H1 (cell line): ENCODE results near the gene OR4D11. TPM values are rescaled to one million over a fixed set of nuclear protein-coding genes. Genes with fewer than 3 reads are reported as not detected.

ENCODE experiments used
- CTCF ChIA-PET: fragments of 300-600 bp; sonication (Branson Sonifier 250); formaldehyde crosslinking; loops from one replicate; lab custom pipeline; 2021; ENCODE audit not compliant: partially characterized antibody; lab: Charles Lee
- POLR2A ChIA-PET: fragments of 300-600 bp; sonication (Branson Sonifier 250); formaldehyde crosslinking; loops from one replicate; lab custom pipeline; 2021; ENCODE audit warnings: inconsistent platforms; ENCODE audit not compliant: partially characterized antibody; lab: Charles Lee
- DNase-seq, 2 experiments: peaks; one replicate each; pipeline versions ENCODE4 v3.0.0 to v3.0.0-alpha.2; 2010 to 2022; ENCODE audit warnings: low spot score in 2 of 2, low read depth in 1 of 2, mixed read lengths in 1 of 2
- FAIRE-seq: peaks from 2 replicates; lab custom pipeline; 2011; peaks lifted over from hg19 to GRCh38; lab: Jason Lieb, UNC
- H2AFZ ChIP-seq: 2 replicates; pipeline ENCODE4 v1.8.1; 2012; ENCODE audit warnings: low read length, inconsistent platforms
- H2AK5ac ChIP-seq: 2 replicates; pipeline ENCODE4 v1.6.1; 2013; ENCODE audit warnings: low read depth, low read length
- H2BK120ac ChIP-seq: replicated peaks from 2 replicates; pipeline ENCODE3; 2013; ENCODE audit warnings: low read depth, low read length, inconsistent platforms
- H2BK12ac ChIP-seq: 2 replicates; pipeline ENCODE4 v1.6.1; 2013; ENCODE audit warnings: low read depth, low read length
- H2BK15ac ChIP-seq: 2 replicates; pipeline ENCODE4 v1.6.1; 2013; ENCODE audit warnings: low read length
- H2BK20ac ChIP-seq: 2 replicates; pipeline ENCODE4 v1.6.1; 2013; ENCODE audit warnings: low read length
- H2BK5ac ChIP-seq: 2 replicates; pipeline ENCODE4 v1.6.1; 2013; ENCODE audit warnings: low read depth, low read length
- H3K14ac ChIP-seq: 2 replicates; pipeline ENCODE4 v1.6.1; 2013; ENCODE audit warnings: inconsistent platforms; ENCODE audit not compliant: insufficient read length
- H3K18ac ChIP-seq: 2 replicates; pipeline ENCODE4 v1.6.1; 2013; ENCODE audit warnings: low read length; ENCODE audit errors: extremely low read depth
- H3K23ac ChIP-seq: 2 replicates; pipeline ENCODE4 v1.6.1; 2013; ENCODE audit warnings: inconsistent platforms; ENCODE audit not compliant: insufficient read length
- H3K23me2 ChIP-seq: 2 replicates; pipeline ENCODE4 v1.6.1; 2013; ENCODE audit warnings: low read depth, low read length
- H3K27ac ChIP-seq: 2 replicates; pipeline ENCODE4 v1.6.1; 2011; ENCODE audit warnings: low read depth, low read length, inconsistent platforms
- H3K27me3 ChIP-seq, 4 experiments: replicated peaks in 1 of 4; 1 replicate in 1 of 4; 2 replicates in 3 of 4; pipeline versions ENCODE4 v1.6.1 to v1.8.1; 2011 to 2013; ENCODE audit warnings: low read length in 3 of 4, mild to moderate bottlenecking in 3 of 4, inconsistent platforms in 2 of 4, mixed read lengths in 2 of 4, moderate library complexity in 1 of 4; ENCODE audit not compliant: control insufficient read depth in 3 of 4, insufficient read depth in 3 of 4; ENCODE audit errors: extremely low read depth in 1 of 4
- H3K36me3 ChIP-seq, 4 experiments: 2 replicates each; pipeline versions ENCODE4 v1.6.1 to v1.8.1; 2011 to 2013; ENCODE audit warnings: mild to moderate bottlenecking in 4 of 4, low read length in 3 of 4, moderate library complexity in 2 of 4, control low read depth in 1 of 4, inconsistent platforms in 1 of 4; ENCODE audit not compliant: insufficient read depth in 4 of 4, control insufficient read depth in 2 of 4
- H3K4ac ChIP-seq: replicated peaks from 2 replicates; pipeline ENCODE3; 2013; ENCODE audit warnings: low read length, low read depth, mixed read lengths, inconsistent platforms; ENCODE audit not compliant: insufficient read length
- H3K4me1 ChIP-seq, 4 experiments: replicated peaks in 1 of 4; 1 replicate in 1 of 4; 2 replicates in 3 of 4; pipeline versions ENCODE4 v1.6.1 to v1.8.1; 2011 to 2013; ENCODE audit warnings: low read length in 3 of 4, inconsistent platforms in 2 of 4, mixed read lengths in 1 of 4; ENCODE audit not compliant: insufficient read depth in 4 of 4, control insufficient read depth in 3 of 4
- H3K4me2 ChIP-seq, 2 experiments: 2 replicates each; pipeline versions ENCODE4 v1.6.1 to v1.8.1; 2011 to 2013; ENCODE audit warnings: low read depth in 2 of 2, low read length in 2 of 2, control low read depth in 1 of 2, inconsistent platforms in 1 of 2, mild to moderate bottlenecking in 1 of 2; ENCODE audit not compliant: insufficient read depth in 1 of 2
- H3K4me3 ChIP-seq, 4 experiments: fragments of 200-600, 300-600 bp in 1 of 4; sonication (generic), shearing (Covaris generic), sonication (Bioruptor Twin) in 1 of 4; 2 replicates each; pipeline versions ENCODE4 v1.5.1 to v1.8.1; 2011 to 2016; ENCODE audit warnings: low read length in 4 of 4, low read depth in 3 of 4, control low read depth in 2 of 4, inconsistent platforms in 2 of 4, mild to moderate bottlenecking in 2 of 4, mixed read lengths in 1 of 4, moderate library complexity in 1 of 4; ENCODE audit not compliant: insufficient read depth in 2 of 4; ENCODE audit errors: extremely low read depth in 1 of 4
- H3K56ac ChIP-seq: replicated peaks from 2 replicates; pipeline ENCODE3; 2013; ENCODE audit warnings: low read depth, mild to moderate bottlenecking, mixed read lengths, low read length, inconsistent platforms; ENCODE audit not compliant: insufficient read length
- H3K79me1 ChIP-seq: 2 replicates; pipeline ENCODE4 v1.6.1; 2013; ENCODE audit warnings: low read depth, low read length, control low read depth
- H3K79me2 ChIP-seq, 2 experiments: 2 replicates each; pipeline versions ENCODE4 v1.6.1 to v1.8.1; 2012 to 2013; ENCODE audit warnings: low read length in 2 of 2, mild to moderate bottlenecking in 2 of 2, inconsistent platforms in 1 of 2; ENCODE audit not compliant: insufficient read depth in 2 of 2, control insufficient read depth in 1 of 2
- H3K9ac ChIP-seq, 4 experiments: replicated peaks in 1 of 4; 1 replicate in 1 of 4; 2 replicates in 3 of 4; pipeline versions ENCODE4 v1.6.1 to v1.8.1; 2011 to 2013; ENCODE audit warnings: low read depth in 3 of 4, low read length in 3 of 4, control low read depth in 2 of 4, mild to moderate bottlenecking in 2 of 4, moderate library complexity in 2 of 4, inconsistent platforms in 1 of 4; ENCODE audit errors: extremely low read depth in 1 of 4
- H3K9me3 ChIP-seq, 2 experiments: 2 replicates each; pipeline versions ENCODE4 v1.6.1 to v1.8.1; 2012 to 2013; ENCODE audit warnings: mild to moderate bottlenecking in 2 of 2, moderate library complexity in 2 of 2, control low read depth in 1 of 2, inconsistent platforms in 1 of 2, low read depth in 1 of 2, low read length in 1 of 2, mixed read lengths in 1 of 2; ENCODE audit not compliant: insufficient read depth in 2 of 2
- H4K20me1 ChIP-seq, 2 experiments: replicated peaks in 1 of 2; 2 replicates each; pipeline versions ENCODE3 to v1.8.1; 2011 to 2013; ENCODE audit warnings: inconsistent platforms in 2 of 2, low read length in 2 of 2, mild to moderate bottlenecking in 1 of 2; ENCODE audit not compliant: insufficient read depth in 2 of 2, control insufficient read depth in 1 of 2
- H4K5ac ChIP-seq: 2 replicates; pipeline ENCODE4 v1.6.1; 2013; ENCODE audit warnings: low read length, low read depth, mixed read lengths, inconsistent platforms; ENCODE audit not compliant: insufficient read length
- H4K8ac ChIP-seq: 2 replicates; pipeline ENCODE4 v1.8.0; 2013; ENCODE audit warnings: mild to moderate bottlenecking, moderate library complexity, low read length, inconsistent platforms; ENCODE audit not compliant: insufficient read depth; ENCODE audit errors: extremely low read depth
- H4K91ac ChIP-seq: replicated peaks from 2 replicates; pipeline ENCODE3; 2013; ENCODE audit warnings: low read length, mixed read lengths, inconsistent platforms; ENCODE audit not compliant: insufficient read length
- CHD2 ChIP-seq: IDR thresholded peaks from 2 replicates; pipeline ENCODE4 v1.6.1; 2012; ENCODE audit warnings: low read length, improper control_type of control experiment
- EZH2 ChIP-seq: fragments of 200-600 bp; sonication (generic); IDR thresholded peaks from 2 replicates; pipeline ENCODE4 v1.7.1; 2012; ENCODE audit warnings: low read depth, mild to moderate bottlenecking, moderate library complexity, low read length, inconsistent platforms; ENCODE audit not compliant: severe bottlenecking
- HDAC6 ChIP-seq: IDR thresholded peaks from one replicate; pipeline ENCODE4 v1.7.1; 2012; ENCODE audit warnings: low read depth, mild to moderate bottlenecking, inconsistent platforms, low read length, moderate library complexity
- KDM1A ChIP-seq: fragments of 200-600, 300-600 bp; sonication (generic); IDR thresholded peaks from 2 replicates; pipeline ENCODE4 v1.7.1; 2016; ENCODE audit warnings: mild to moderate bottlenecking, low read length, borderline replicate concordance
- KDM4A ChIP-seq: IDR thresholded peaks from one replicate; pipeline ENCODE4 v1.7.1; 2012; ENCODE audit warnings: low read depth, mild to moderate bottlenecking, moderate library complexity, low read length, inconsistent platforms; ENCODE audit not compliant: severe bottlenecking
- NANOG ChIP-seq: IDR thresholded peaks from 2 replicates; pipeline ENCODE4 v1.6.1; 2011; ENCODE audit warnings: low read length, low read depth, mild to moderate bottlenecking, inconsistent platforms; ENCODE audit not compliant: insufficient read depth, poor library complexity, severe bottlenecking
- NRF1 ChIP-seq: IDR thresholded peaks from 2 replicates; pipeline ENCODE4 v1.6.1; 2011; ENCODE audit warnings: mild to moderate bottlenecking, low read depth, low read length, improper control_type of control experiment
- POLR2A ChIP-seq, 2 experiments: IDR thresholded peaks; 1 replicate in 1 of 2; 2 replicates in 1 of 2; pipeline ENCODE4 v1.6.1; 2011; ENCODE audit warnings: low read depth in 2 of 2, low read length in 2 of 2, mild to moderate bottlenecking in 2 of 2; ENCODE audit errors: control extremely low read depth in 1 of 2
- POU5F1 ChIP-seq: IDR thresholded peaks from 2 replicates; pipeline ENCODE4 v1.6.1; 2011; ENCODE audit warnings: low read depth, mild to moderate bottlenecking, low read length, moderate library complexity
- SIX5 ChIP-seq: IDR thresholded peaks from 2 replicates; pipeline ENCODE4 v1.6.1; 2011; ENCODE audit warnings: mild to moderate bottlenecking, low read depth, low read length
- SRF ChIP-seq: IDR thresholded peaks from 2 replicates; pipeline ENCODE4 v1.6.1; 2011; ENCODE audit warnings: mild to moderate bottlenecking, low read depth, low read length, moderate library complexity
- TAF7 ChIP-seq: optimal IDR thresholded peaks from 2 replicates; pipeline ENCODE3; 2011; ENCODE audit warnings: low read depth, mild to moderate bottlenecking, inconsistent platforms, low read length, moderate library complexity, borderline replicate concordance
- TEAD4 ChIP-seq: IDR thresholded peaks from 2 replicates; pipeline ENCODE4 v1.6.1; 2012; ENCODE audit warnings: low read depth, low read length, inconsistent platforms, mixed read lengths
- ZNF274 ChIP-seq: IDR thresholded peaks from 2 replicates; pipeline ENCODE4 v1.7.0; 2012; ENCODE audit warnings: low read length, borderline replicate concordance; ENCODE audit errors: extremely low read depth
- WGBS, 2 experiments: shearing (Covaris generic) in 1 of 2; methylation state at CpG; one replicate each; pipeline versions ENCODE4 v1.1.6 to v1.1.7; 2013 to 2015; ENCODE audit warnings: low lambda C conversion rate in 2 of 2, mixed read lengths in 2 of 2, inconsistent platforms in 1 of 2, low coverage in 1 of 2, missing lambda C conversion rate in 1 of 2; ENCODE audit not compliant: insufficient replicate concordance in 2 of 2, insufficient coverage in 1 of 2, insufficient read length in 1 of 2; ENCODE audit errors: extremely low coverage in 1 of 2, missing lambda C conversion rate in 1 of 2; 5-methylcytosine and 5-hydroxymethylcytosine counted together
- polyA plus RNA-seq, 7 experiments: library from polyadenylated mRNA; depleted of rRNA in 3 of 7; stranded (reverse) in 5 of 7; unstranded in 2 of 7; fragments of >200 nt in 5 of 7; fragments of 200-250 nt in 2 of 7; gene quantifications; 1 replicate in 5 of 7; 2 replicates in 1 of 7; 4 replicates in 1 of 7; pipeline versions ENCODE4 v1.2.1 to v1.2.3, GENCODE V29; 2011 to 2013; ENCODE audit warnings: missing spikeins in 2 of 7, mixed read lengths in 2 of 7
- total RNA-seq: library from RNA; stranded (reverse); fragmentation: NEBNext Ultra II Directional; extraction: Animal tissue kit (Norgen Biotek cat#: 25700); gene quantifications from 2 replicates; pipeline ENCODE4 v1.2.1, GENCODE V29; 2021

Gene OR4D11
- total and polyA plus RNA-seq, 2 of the 8 experiments (the other 6 are each of a cell fraction or from before 2014, with no cell fraction given) = not detected

GRCh38 chr11:59510941-59511589 lies 7.7 kb downstream of the OR4D11 start, which contains the start of gene OR4D9:
Gene OR4D9 (plus strand): TSS chr11:59511539. CDS start chr11:59514913, 3,374 bp downstream.
- Histone ChIP-seq H3K79me2 (no peaks in the 10 kb centered on the region), H3K4me2 (no peak within 1 kb of the TSS)
- CTCF ChIA-PET = interaction anchor here (0.6 to 1.2 kb wide), 2 partner anchors 8 to 325 kb away, joined by 3 read pairs; no protein-coding TSS in a partner anchor
- TF ChIP-seq TEAD4 (no peak), POU5F1 (no peak), KDM1A (no peak), CHD2 (no peak), NANOG (no peak), ZNF274 (no peak), TAF7 (no peak), KDM4A (no peak), SIX5 (no peak), NRF1 (no peak), HDAC6 (no peak), POLR2A (IDR thresholded peaks at IDR 0.05; ENCODE audit: control extremely low read depth in 1 of 2, low read depth in 2 of 2, low read length in 2 of 2) (no peak), EZH2 (no peak), SRF (no peak)

More at GRCh38 chr11:59510941-59511589, 7.7 kb downstream of the OR4D11 start, which contains the start of gene OR4D9:
- H4K5ac ChIP-seq = no peak within 1 kb of the TSS
- no peak within 1 kb of the TSS for H2BK12ac ChIP-seq
- no peak for DNase-seq
- no peaks in the 10 kb centered on the region for H3K23me2 ChIP-seq
- no peak within 1 kb of the TSS for H2BK5ac ChIP-seq
- H2BK15ac ChIP-seq = no peak within 1 kb of the TSS
- no peaks in the 10 kb centered on the region for H3K27me3 ChIP-seq
- H3K9me3 ChIP-seq = no peaks in the 10 kb centered on the region
- no peak within 1 kb of the TSS for H3K4ac ChIP-seq
- H3K27ac ChIP-seq = no peak within 1 kb of the TSS
- H3K56ac ChIP-seq = no peak within 1 kb of the TSS
- 0 out of 2 replicates have a peak within 1 kb of the TSS, but pooled peaks have one; percentile 34 for H2AFZ ChIP-seq
- H3K36me3 ChIP-seq = no peaks in the 10 kb centered on the region
- no peak within 1 kb of the TSS for H3K23ac ChIP-seq
- no peaks in the 10 kb centered on the region for H3K4me1 ChIP-seq
- H4K8ac ChIP-seq = no peak within 1 kb of the TSS
- no peak within 1 kb of the TSS for H2AK5ac ChIP-seq
- no peak within 1 kb of the TSS for H3K4me3 ChIP-seq
- H2BK120ac ChIP-seq = no peak within 1 kb of the TSS
- no peak for FAIRE-seq
- POLR2A ChIA-PET = no interaction called here
- no peak within 1 kb of the TSS for H3K18ac ChIP-seq
- H2BK20ac ChIP-seq = no peak within 1 kb of the TSS
- no peak within 1 kb of the TSS for H3K14ac ChIP-seq
- 94% methylated on average over 2 of the region's 2 CpGs; no CpG with 5 or more reads in 1 of the 2 experiments for WGBS, 2 experiments
- no peak within 1 kb of the TSS for H4K91ac ChIP-seq
- H4K20me1 ChIP-seq = no peaks in the 10 kb centered on the region
- no peaks in the 10 kb centered on the region for H3K79me1 ChIP-seq
- no peak within 1 kb of the TSS for H3K9ac ChIP-seq
